ENCODE measurements around the gene LIPC. TPM values are rescaled to one million over a fixed set of nuclear protein-coding genes. Genes with fewer than 3 reads are reported as not detected.

The LIPC gene
- total and polyA plus RNA-seq, 2 donors (not counting 3 experiments of a cell fraction or from before 2014, with no cell fraction given): not detected

DNA sequence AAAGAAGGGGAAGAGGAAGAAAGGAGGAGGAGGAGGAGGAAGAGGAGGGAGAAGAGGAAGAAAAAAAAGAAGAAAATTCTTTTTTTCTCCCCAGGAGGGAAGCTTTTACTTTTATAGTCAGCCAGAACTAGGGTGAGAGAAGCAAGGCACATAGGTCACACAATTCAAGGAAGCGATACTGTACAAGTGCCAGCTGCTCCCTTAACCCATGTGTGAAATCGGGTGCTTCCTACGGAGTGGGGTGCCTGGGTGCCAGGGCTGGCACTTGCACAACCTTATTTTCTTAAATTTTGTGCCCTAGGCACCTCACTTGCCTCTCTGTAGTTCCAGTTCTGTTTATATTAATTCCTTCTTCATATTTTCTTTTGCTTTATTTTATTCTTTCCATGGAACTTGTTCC lies 150.4 kb downstream of the LIPC start:
- intact Hi-C loops (cut with micrococcal nuclease): no loop called here
- no peak overlapping the region for H3K9ac ChIP-seq (replicated peaks; ENCODE audit: extremely low read depth, insufficient read depth, low read length)
- BruUV-seq (replicated peaks): no TSS peak
- no peaks in the 10 kb centered on the region for H3K9me3 ChIP-seq (replicated peaks; ENCODE audit: control insufficient read depth, insufficient read depth, low read length)
- no peak overlapping the region for H3K4me3 ChIP-seq (replicated peaks in 1 of 3; ENCODE audit: insufficient read depth in 1 of 3, low read depth in 1 of 3, low read length in 3 of 3)
- dilution Hi-C loops (cut with MboI; ENCODE audit: extremely low pct_ligation_motif_present, low sequenced_read_pairs): no loop called here
- H3K27ac ChIP-seq (ENCODE audit: insufficient read depth, low read depth, low read length): no peak overlapping the region
- no peaks in the 10 kb centered on the region for H4K20me1 ChIP-seq (replicated peaks; ENCODE audit: control insufficient read depth, extremely low read depth, insufficient read depth, low read length)
- ChIA-PET POLR2A (no interaction called here), CTCF (no interaction called here)
- no peaks in the 10 kb centered on the region for H3K9me1 ChIP-seq (replicated peaks; ENCODE audit: control insufficient read depth, extremely low read depth, insufficient read depth, low read length)
- no peak for FAIRE-seq
- TF ChIP-seq POLR2A (IDR thresholded peaks at IDR 0.05; ENCODE audit: low read depth, low read length): no peak
- no peak for TF ChIP-seq EZH2 (IDR thresholded peaks at IDR 0.05; ENCODE audit: borderline replicate concordance, low read depth, low read length, severe bottlenecking)
- no peak for TF ChIP-seq POLR2AphosphoS5 (IDR thresholded peaks at IDR 0.05; ENCODE audit: insufficient read depth, low read depth, low read length)
- no peak for TF ChIP-seq MYC (IDR thresholded peaks at IDR 0.05; ENCODE audit: low read depth, low read length)
- no peak for TF ChIP-seq JUN (IDR thresholded peaks at IDR 0.05; ENCODE audit: borderline replicate concordance, insufficient read depth, insufficient read length, low read depth)
- no peak for TF ChIP-seq GATA2 (IDR thresholded peaks at IDR 0.05; ENCODE audit: insufficient read depth, insufficient read length, low read depth, low read length)
- TF ChIP-seq, protein P1, sequence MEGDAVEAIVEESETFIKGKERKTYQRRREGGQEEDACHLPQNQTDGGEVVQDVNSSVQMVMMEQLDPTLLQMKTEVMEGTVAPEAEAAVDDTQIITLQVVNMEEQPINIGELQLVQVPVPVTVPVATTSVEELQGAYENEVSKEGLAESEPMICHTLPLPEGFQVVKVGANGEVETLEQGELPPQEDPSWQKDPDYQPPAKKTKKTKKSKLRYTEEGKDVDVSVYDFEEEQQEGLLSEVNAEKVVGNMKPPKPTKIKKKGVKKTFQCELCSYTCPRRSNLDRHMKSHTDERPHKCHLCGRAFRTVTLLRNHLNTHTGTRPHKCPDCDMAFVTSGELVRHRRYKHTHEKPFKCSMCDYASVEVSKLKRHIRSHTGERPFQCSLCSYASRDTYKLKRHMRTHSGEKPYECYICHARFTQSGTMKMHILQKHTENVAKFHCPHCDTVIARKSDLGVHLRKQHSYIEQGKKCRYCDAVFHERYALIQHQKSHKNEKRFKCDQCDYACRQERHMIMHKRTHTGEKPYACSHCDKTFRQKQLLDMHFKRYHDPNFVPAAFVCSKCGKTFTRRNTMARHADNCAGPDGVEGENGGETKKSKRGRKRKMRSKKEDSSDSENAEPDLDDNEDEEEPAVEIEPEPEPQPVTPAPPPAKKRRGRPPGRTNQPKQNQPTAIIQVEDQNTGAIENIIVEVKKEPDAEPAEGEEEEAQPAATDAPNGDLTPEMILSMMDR (IDR thresholded peaks at IDR 0.05; ENCODE audit: extremely low read depth in 1 of 2, insufficient read depth in 1 of 2, low read depth in 1 of 2, low read length in 2 of 2): no peak
- no peak for TF ChIP-seq FOS (IDR thresholded peaks at IDR 0.05; ENCODE audit: borderline replicate concordance, insufficient read depth, low read length)
- TF ChIP-seq, protein P2, sequence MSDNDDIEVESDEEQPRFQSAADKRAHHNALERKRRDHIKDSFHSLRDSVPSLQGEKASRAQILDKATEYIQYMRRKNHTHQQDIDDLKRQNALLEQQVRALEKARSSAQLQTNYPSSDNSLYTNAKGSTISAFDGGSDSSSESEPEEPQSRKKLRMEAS (IDR thresholded peaks at IDR 0.05; ENCODE audit: insufficient read depth, insufficient read length): no peak
- H3K4me1 ChIP-seq (ENCODE audit: control insufficient read depth, extremely low read depth, insufficient read depth, low read length): no peaks in the 10 kb centered on the region
- no peaks in the 10 kb centered on the region for H3K27me3 ChIP-seq (ENCODE audit: control insufficient read depth in 2 of 2, insufficient read depth in 2 of 2, low read length in 2 of 2)
- no peak for DNase-seq (ENCODE audit: low read depth, low spot score)
- H3K36me3 ChIP-seq (ENCODE audit: control insufficient read depth in 2 of 2, extremely low read depth in 1 of 2, insufficient read depth in 2 of 2, low read length in 2 of 2): no peaks in the 10 kb centered on the region
- H3K4me2 ChIP-seq (ENCODE audit: insufficient read depth, low read length): no peak overlapping the region
- H2AFZ ChIP-seq (ENCODE audit: low read depth, low read length): no peak overlapping the region
- no peaks in the 10 kb centered on the region for H3K79me2 ChIP-seq (ENCODE audit: control insufficient read depth, insufficient read depth, low read length)

Data from endothelial cell of umbilical vein (primary cell).